GM13977 (cell line): ENCODE measurements around the gene GPR137C.
A peak's percentile ranks its signal among the peaks of the same experiment; 100 is the strongest.

Experiments
- DNase-seq: peaks from one replicate; pipeline ENCODE4 v3.0.0; 2012; ENCODE audit warnings: low spot score
- in situ Hi-C: fragments of 300-500 bp; cut with MboI; formaldehyde crosslinking; loops from one replicate; pipeline ENCODE4 v1.12.0; 2022; ENCODE audit warnings: low sequenced_read_pairs, low pct_unique_long_range_greater_than_20kb, mixed read lengths, inconsistent platforms; ENCODE audit not compliant: unreplicated experiment
- TF ChIP-seq, protein P1 (sequence below): IDR thresholded peaks from 2 replicates; pipeline ENCODE4 v1.5.1; 2012; ENCODE audit warnings: mild to moderate bottlenecking, control low read depth; ENCODE audit not compliant: insufficient read depth; ENCODE audit errors: extremely low read depth, missing control alignments

Gene GPR137C

DNA sequence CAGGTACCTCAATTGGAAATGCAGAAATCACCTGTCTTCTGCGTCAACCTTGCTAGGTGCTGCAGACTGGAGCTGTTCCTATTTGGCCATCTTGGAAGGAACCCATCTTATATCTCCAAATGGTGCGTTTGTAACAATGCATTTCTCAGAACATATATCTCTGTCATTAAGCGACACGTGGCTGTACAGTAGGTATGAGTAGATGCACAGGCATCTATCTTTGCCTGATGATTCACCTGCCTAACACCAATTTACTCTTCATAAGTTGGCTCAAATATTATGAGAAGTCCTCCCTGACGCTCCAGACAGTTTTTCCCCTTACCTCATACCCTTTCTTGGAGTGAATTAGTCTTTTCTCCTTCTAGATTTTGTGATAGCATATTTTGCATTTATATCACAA lies 44.2 kb downstream of the GPR137C start:
- TF ChIP-seq, protein P1, sequence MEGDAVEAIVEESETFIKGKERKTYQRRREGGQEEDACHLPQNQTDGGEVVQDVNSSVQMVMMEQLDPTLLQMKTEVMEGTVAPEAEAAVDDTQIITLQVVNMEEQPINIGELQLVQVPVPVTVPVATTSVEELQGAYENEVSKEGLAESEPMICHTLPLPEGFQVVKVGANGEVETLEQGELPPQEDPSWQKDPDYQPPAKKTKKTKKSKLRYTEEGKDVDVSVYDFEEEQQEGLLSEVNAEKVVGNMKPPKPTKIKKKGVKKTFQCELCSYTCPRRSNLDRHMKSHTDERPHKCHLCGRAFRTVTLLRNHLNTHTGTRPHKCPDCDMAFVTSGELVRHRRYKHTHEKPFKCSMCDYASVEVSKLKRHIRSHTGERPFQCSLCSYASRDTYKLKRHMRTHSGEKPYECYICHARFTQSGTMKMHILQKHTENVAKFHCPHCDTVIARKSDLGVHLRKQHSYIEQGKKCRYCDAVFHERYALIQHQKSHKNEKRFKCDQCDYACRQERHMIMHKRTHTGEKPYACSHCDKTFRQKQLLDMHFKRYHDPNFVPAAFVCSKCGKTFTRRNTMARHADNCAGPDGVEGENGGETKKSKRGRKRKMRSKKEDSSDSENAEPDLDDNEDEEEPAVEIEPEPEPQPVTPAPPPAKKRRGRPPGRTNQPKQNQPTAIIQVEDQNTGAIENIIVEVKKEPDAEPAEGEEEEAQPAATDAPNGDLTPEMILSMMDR: no peak
- in situ Hi-C loops: no loop called here
- no peak for DNase-seq

DNA sequence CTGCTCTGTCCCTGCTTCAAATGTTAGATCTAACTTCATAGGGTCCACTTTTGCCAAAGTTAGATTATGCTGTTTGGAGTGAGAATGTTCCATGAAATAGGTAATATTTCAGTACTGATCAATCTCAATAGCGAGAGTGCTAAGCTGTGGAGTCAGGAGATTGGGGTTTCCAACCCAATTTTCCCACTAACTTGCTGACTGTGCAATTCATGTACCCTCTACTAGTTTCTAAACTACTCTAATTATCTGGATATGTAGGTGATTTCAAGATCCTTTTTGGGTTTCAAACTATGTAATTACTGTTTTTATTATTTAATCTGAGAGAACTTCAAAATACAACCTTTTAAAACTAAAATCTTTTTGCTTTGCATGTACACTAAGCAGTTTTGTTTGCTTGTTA lies 45.9 kb downstream of the GPR137C start:
- in situ Hi-C loops: no loop called here
- TF ChIP-seq, protein P1: no peak
- no peak for DNase-seq

DNA sequence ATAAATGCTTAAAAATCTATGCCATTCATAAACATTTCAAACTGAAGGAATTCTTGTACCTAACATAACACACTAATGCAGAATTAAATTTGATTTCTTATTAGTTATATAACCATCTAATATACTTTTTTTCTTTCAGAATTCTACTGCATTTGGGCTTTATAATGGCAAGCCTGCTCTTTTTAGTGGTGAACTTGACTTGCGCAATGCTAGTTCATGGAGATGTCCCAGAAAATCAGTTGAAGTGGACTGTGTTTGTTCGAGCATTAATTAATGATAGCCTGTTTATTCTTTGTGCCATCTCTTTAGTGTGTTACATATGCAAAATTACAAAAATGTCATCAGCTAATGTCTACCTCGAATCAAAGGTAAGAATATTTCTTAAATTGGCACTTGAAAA lies 47.3 kb downstream of the GPR137C start:
- in situ Hi-C loops: no loop called here

DNA sequence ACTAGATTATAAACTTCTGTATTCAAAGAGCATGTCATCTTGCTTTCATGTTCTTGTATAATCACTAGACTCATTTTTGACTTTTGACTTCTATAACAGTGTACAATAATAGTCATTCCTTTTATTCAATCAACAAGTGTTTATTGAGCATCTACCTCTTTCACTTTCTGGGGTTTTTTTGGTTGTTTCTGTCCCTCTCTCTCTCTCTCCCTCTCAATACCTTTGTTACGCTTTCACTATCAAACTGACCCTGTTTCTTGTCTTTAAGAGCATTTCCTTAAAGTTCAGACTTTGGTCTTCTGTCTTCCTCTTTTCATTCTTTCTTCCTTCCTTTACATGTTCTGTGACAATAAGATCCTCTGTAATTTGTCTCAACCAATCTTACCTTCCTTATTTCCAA lies 49.5 kb downstream of the GPR137C start:
- in situ Hi-C loops: no loop called here
- TF ChIP-seq, protein P1: no peak
- DNase-seq: peak; percentile 13

More for the DNA sequence above, 47.3 kb downstream of the GPR137C start:
- DNase-seq: no peak
- TF ChIP-seq, protein P1: no peak

DNA sequence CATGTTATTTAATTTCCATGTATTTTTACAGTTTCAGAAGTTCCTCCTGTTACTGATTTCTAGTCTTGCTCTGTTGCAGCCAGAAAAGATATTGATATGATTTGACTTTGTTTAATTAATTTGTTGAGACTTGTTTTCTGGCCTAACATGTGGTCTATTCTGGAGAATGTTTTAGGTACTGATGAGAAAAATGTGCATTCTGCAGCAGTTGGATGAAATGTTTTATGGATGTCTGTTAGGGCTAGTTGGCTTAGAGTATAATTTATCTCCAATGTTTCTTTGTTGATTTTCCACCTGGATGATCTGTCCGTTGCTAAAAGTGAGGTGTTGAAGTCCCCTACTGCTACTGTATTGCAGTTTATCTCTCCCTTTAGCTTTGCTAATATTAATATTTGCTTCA lies 54.4 kb downstream of the GPR137C start:
- DNase-seq: no peak
- in situ Hi-C loops: no loop called here
- TF ChIP-seq, protein P1: no peak

DNA sequence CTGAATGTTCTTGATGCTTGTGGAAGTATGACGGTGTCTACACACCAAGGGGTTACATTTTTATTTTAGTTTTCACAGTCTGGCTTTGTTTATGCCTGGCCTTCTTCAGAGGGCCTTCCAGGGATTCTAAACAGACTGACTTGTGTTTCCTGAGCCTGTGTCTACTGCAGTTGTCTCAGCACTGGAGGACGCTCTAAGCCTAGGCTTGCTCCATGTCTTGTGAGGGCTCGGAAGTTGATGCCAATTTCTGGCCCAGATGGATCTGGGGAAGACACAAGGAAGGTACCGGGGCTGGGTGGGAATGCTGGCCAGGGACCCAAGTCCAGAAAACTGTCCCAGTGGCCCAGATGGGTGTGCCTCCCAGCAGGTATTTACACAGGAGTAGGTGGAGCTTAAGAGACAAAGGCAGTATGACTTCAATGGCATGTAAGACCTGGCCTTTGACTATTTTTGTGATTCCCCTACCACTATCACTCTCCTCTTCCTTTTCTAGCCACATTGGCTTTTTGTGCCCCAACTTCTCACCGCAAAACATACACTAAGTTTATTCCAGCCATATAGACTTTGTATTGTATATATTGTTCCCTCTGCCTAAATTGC lies 56.9 kb downstream of the GPR137C start:
- in situ Hi-C loops: no loop called here
- no peak for DNase-seq
- TF ChIP-seq, protein P1: no peak
